Right lobe of liver (tissue), 4 donors: Measurements from ENCODE around the gene EVA1C.

ENCODE experiments used
- CTCF ChIP-seq, 4 donors: fragments of 200-600 bp in 3 of 4; fragments of 450-650 bp in 1 of 4; IDR thresholded peaks; one replicate each; pipeline versions ENCODE4 v1.5.1 to v1.8.0; 2016 to 2022; ENCODE audit warnings: antibody characterized with exemption in 4 of 4, mild to moderate bottlenecking in 2 of 4
- POLR2A ChIP-seq: fragments of 450-650 bp; IDR thresholded peaks from one replicate; pipeline ENCODE4 v1.6.1; 2017; ENCODE audit warnings: antibody characterized with exemption, mild to moderate bottlenecking
- donor health status: DM: no; HTN: no; CAD: no.
- donor health status: DM: no; HTN: no; CAD: no.
- donor health status: DM: no; HTN: yes; CAD: no.

DNA sequence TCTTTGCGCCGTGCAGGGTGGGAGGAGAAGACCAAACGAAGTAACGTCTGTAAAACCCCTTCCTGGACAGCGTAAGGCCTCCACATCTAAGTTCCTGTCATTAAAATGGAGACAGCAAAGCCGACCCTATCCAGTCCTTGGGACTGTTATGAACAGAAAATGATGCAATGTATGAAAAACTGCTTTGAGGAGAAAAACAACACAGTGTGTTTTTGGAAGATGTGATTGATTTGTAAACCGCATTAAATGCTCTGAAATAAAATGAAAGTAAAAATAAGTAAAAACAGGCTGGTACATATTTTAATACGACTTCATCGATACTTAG, 18.9 kb upstream of the EVA1C start:
- TF ChIP-seq CTCF (IDR thresholded peaks at IDR 0.05) (no peak), POLR2A (no peak)
